ENCODE measurements around the gene ZFHX3. TPM values are rescaled to one million over a fixed set of nuclear protein-coding genes. Genes with fewer than 3 reads are reported as not detected.

ZFHX3 gene
- total and polyA plus RNA-seq, 2 donors (not counting 3 experiments of a cell fraction or from before 2014, with no cell fraction given), result 3.7 to 18.8 TPM

GRCh38 chr16:73062001-73062616, 14.2 kb upstream of the ZFHX3 start:
- POLR2A ChIA-PET, result interaction anchor here (0.6 to 0.7 kb wide), 2 partner anchors 9 to 135 kb away, joined by 4 to 9 read pairs; no protein-coding TSS in a partner anchor
- no peak overlapping the region for H3K9ac ChIP-seq (replicated peaks; ENCODE audit: extremely low read depth, insufficient read depth, low read length)

More at GRCh38 chr16:73062001-73062616, 14.2 kb upstream of the ZFHX3 start:
- BruUV-seq (replicated peaks), result no TSS peak
- H3K4me1 ChIP-seq (ENCODE audit: control insufficient read depth, extremely low read depth, insufficient read depth, low read length), result peaks cover 59% of the 10 kb centered on the region
- H3K9me3 ChIP-seq (replicated peaks; ENCODE audit: control insufficient read depth, insufficient read depth, low read length), result no peaks in the 10 kb centered on the region
- DNase-seq (ENCODE audit: low read depth, low spot score) (no peak), FAIRE-seq (no peak)
- CTCF ChIA-PET, result interaction anchor here (0.8 to 3.9 kb wide), 8 partner anchors 12 to 820 kb away, joined by 3 to 19 read pairs (median 4); no protein-coding TSS in a partner anchor
- no peak overlapping the region for H3K4me3 ChIP-seq (replicated peaks in 1 of 3; ENCODE audit: insufficient read depth in 1 of 3, low read depth in 1 of 3, low read length in 3 of 3)
- H3K27ac ChIP-seq (ENCODE audit: insufficient read depth, low read depth, low read length), result no peak overlapping the region
- TF ChIP-seq JUN (IDR thresholded peaks at IDR 0.05; ENCODE audit: borderline replicate concordance, insufficient read depth, insufficient read length, low read depth) (no peak), EZH2 (IDR thresholded peaks at IDR 0.05; ENCODE audit: borderline replicate concordance, low read depth, low read length, severe bottlenecking) (no peak), POLR2AphosphoS5 (IDR thresholded peaks at IDR 0.05; ENCODE audit: insufficient read depth, low read depth, low read length) (no peak), POLR2A (IDR thresholded peaks at IDR 0.05; ENCODE audit: low read depth, low read length) (no peak), FOS (IDR thresholded peaks at IDR 0.05; ENCODE audit: borderline replicate concordance, insufficient read depth, low read length) (no peak), MAX (IDR thresholded peaks at IDR 0.05; ENCODE audit: insufficient read depth, insufficient read length) (no peak), MYC (IDR thresholded peaks at IDR 0.05; ENCODE audit: low read depth, low read length) (no peak), GATA2 (IDR thresholded peaks at IDR 0.05; ENCODE audit: insufficient read depth, insufficient read length, low read depth, low read length) (no peak)
- TF ChIP-seq, protein P1, sequence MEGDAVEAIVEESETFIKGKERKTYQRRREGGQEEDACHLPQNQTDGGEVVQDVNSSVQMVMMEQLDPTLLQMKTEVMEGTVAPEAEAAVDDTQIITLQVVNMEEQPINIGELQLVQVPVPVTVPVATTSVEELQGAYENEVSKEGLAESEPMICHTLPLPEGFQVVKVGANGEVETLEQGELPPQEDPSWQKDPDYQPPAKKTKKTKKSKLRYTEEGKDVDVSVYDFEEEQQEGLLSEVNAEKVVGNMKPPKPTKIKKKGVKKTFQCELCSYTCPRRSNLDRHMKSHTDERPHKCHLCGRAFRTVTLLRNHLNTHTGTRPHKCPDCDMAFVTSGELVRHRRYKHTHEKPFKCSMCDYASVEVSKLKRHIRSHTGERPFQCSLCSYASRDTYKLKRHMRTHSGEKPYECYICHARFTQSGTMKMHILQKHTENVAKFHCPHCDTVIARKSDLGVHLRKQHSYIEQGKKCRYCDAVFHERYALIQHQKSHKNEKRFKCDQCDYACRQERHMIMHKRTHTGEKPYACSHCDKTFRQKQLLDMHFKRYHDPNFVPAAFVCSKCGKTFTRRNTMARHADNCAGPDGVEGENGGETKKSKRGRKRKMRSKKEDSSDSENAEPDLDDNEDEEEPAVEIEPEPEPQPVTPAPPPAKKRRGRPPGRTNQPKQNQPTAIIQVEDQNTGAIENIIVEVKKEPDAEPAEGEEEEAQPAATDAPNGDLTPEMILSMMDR (IDR thresholded peaks at IDR 0.05; ENCODE audit: extremely low read depth in 1 of 2, insufficient read depth in 1 of 2, low read depth in 1 of 2, low read length in 2 of 2), result no peak
- H4K20me1 ChIP-seq (replicated peaks; ENCODE audit: control insufficient read depth, extremely low read depth, insufficient read depth, low read length), result no peaks in the 10 kb centered on the region
- no peak overlapping the region for H3K4me2 ChIP-seq (ENCODE audit: insufficient read depth, low read length)
- H3K36me3 ChIP-seq (ENCODE audit: control insufficient read depth in 2 of 2, extremely low read depth in 1 of 2, insufficient read depth in 2 of 2, low read length in 2 of 2), result no peaks in the 10 kb centered on the region
- H3K27me3 ChIP-seq (ENCODE audit: control insufficient read depth in 2 of 2, insufficient read depth in 2 of 2, low read length in 2 of 2), result no peaks in the 10 kb centered on the region
- no peaks in the 10 kb centered on the region for H3K9me1 ChIP-seq (replicated peaks; ENCODE audit: control insufficient read depth, extremely low read depth, insufficient read depth, low read length)
- peaks cover 13% of the 10 kb centered on the region for H3K79me2 ChIP-seq (ENCODE audit: control insufficient read depth, insufficient read depth, low read length)
- intact Hi-C loops (cut with micrococcal nuclease), result loop anchor here (10.0 kb wide), 2 partner anchors 397 to 817 kb away; no protein-coding TSS in a partner anchor
- H2AFZ ChIP-seq (ENCODE audit: low read depth, low read length), result no peak overlapping the region
- dilution Hi-C loops (cut with MboI; ENCODE audit: extremely low pct_ligation_motif_present, low sequenced_read_pairs), result no loop called here

Data from endothelial cell of umbilical vein (primary cell).